Measurements from ENCODE around the gene TRMT1. TPM values are rescaled to one million over a fixed set of nuclear protein-coding genes. Genes with fewer than 3 reads are reported as not detected.

The TRMT1 gene
- total RNA-seq, 1 donor from 2014 or later, result 28.0 TPM

GRCh38 chr19:13077240-13077639 is 39.3 kb downstream of the TRMT1 start:
- H3K4me3 ChIP-seq, result no peak overlapping the region
- DNase-seq (ENCODE audit: extremely low spot score in 2 of 2), result no peak
- peaks cover 0 to 42% of the 10 kb centered on the region in 2 donors for H3K36me3 ChIP-seq
- TF ChIP-seq POLR2A (IDR thresholded peaks at IDR 0.05) (no peak), CTCF (IDR thresholded peaks at IDR 0.05) (no peak), POLR2AphosphoS5 (IDR thresholded peaks at IDR 0.05; ENCODE audit: insufficient read depth in 1 of 2, low read depth in 1 of 2) (no peak)
- no peaks in the 10 kb centered on the region for H3K9me3 ChIP-seq
- intact Hi-C loops (cut with DNase I), result no loop called here
- H3K27ac ChIP-seq, result peak overlapping the region; percentile 77
- H3K4me1 ChIP-seq, result peaks cover 84% of the 10 kb centered on the region
- no peaks in the 10 kb centered on the region for H3K27me3 ChIP-seq

- Histone ChIP-seq H3K4me1 (peaks cover 84% of the 10 kb centered on the region), H3K4me3 (no peak overlapping the region), H3K9me3 (no peaks in the 10 kb centered on the region), H3K36me3 (peaks cover 0 to 38% of the 10 kb centered on the region in 2 donors), H3K27me3 (no peaks in the 10 kb centered on the region), H3K27ac (peak overlapping the region; percentile 77)
- DNase-seq (ENCODE audit: extremely low spot score in 2 of 2), result no peak
- intact Hi-C loops (cut with DNase I), result no loop called here
- TF ChIP-seq POLR2A (IDR thresholded peaks at IDR 0.05) (no peak), POLR2AphosphoS5 (IDR thresholded peaks at IDR 0.05; ENCODE audit: insufficient read depth in 1 of 2, low read depth in 1 of 2) (peak in 1 of 2 donors; percentile 42), CTCF (IDR thresholded peaks at IDR 0.05) (no peak)
These were observed 39.8 kb downstream of the TRMT1 start for GRCh38 chr19:13076787-13077186.

GRCh38 chr19:13076320-13076719 is 40.2 kb downstream of the TRMT1 start:
- Histone ChIP-seq H3K36me3 (peaks cover 0 to 33% of the 10 kb centered on the region in 2 donors), H3K27me3 (no peaks in the 10 kb centered on the region), H3K9me3 (no peaks in the 10 kb centered on the region), H3K27ac (peak overlapping the region; percentile 77), H3K4me3 (no peak overlapping the region), H3K4me1 (peaks cover 84% of the 10 kb centered on the region)
- TF ChIP-seq POLR2A (IDR thresholded peaks at IDR 0.05), result no peak
- TF ChIP-seq POLR2AphosphoS5 (IDR thresholded peaks at IDR 0.05; ENCODE audit: insufficient read depth in 1 of 2, low read depth in 1 of 2), result peak in 1 of 2 donors; percentile 44
- no peak for DNase-seq (ENCODE audit: extremely low spot score in 2 of 2)
- intact Hi-C loops (cut with DNase I), result no loop called here

GRCh38 chr19:13074378-13074777 is 42.2 kb downstream of the TRMT1 start:
- Histone ChIP-seq H3K27ac (peak overlapping the region; percentile 96), H3K4me1 (peaks cover 89% of the 10 kb centered on the region), H3K27me3 (no peaks in the 10 kb centered on the region), H3K36me3 (peaks cover 0 to 27% of the 10 kb centered on the region in 2 donors), H3K9me3 (no peaks in the 10 kb centered on the region), H3K4me3 (no peak overlapping the region)
- intact Hi-C loops (cut with DNase I), result no loop called here
- DNase-seq (ENCODE audit: extremely low spot score in 2 of 2), result no peak
- TF ChIP-seq POLR2A (IDR thresholded peaks at IDR 0.05) (no peak), POLR2AphosphoS5 (IDR thresholded peaks at IDR 0.05; ENCODE audit: insufficient read depth in 1 of 2, low read depth in 1 of 2) (no peak), CTCF (IDR thresholded peaks at IDR 0.05) (no peak)

GRCh38 chr19:13073263-13073662 is 43.3 kb downstream of the TRMT1 start:
- DNase-seq (ENCODE audit: extremely low spot score in 2 of 2), result no peak
- Histone ChIP-seq H3K4me3 (no peak overlapping the region), H3K4me1 (peaks cover 89% of the 10 kb centered on the region), H3K27ac (peak overlapping the region; percentile 96), H3K36me3 (peaks cover 0 to 27% of the 10 kb centered on the region in 2 donors), H3K9me3 (no peaks in the 10 kb centered on the region), H3K27me3 (no peaks in the 10 kb centered on the region)
- intact Hi-C loops (cut with DNase I), result no loop called here
- TF ChIP-seq POLR2A (IDR thresholded peaks at IDR 0.05), result no peak
- TF ChIP-seq POLR2AphosphoS5 (IDR thresholded peaks at IDR 0.05; ENCODE audit: insufficient read depth in 1 of 2, low read depth in 1 of 2), result no peak
- no peak for TF ChIP-seq CTCF (IDR thresholded peaks at IDR 0.05)
